GM12878 (cell line): ENCODE data around the gene FCER1G. TPM values are rescaled to one million over a fixed set of nuclear protein-coding genes. Genes with fewer than 3 reads are reported as not detected.

ENCODE experiments used
- ATAC-seq: fragments of 200-7000 bp; cut with Tn5 transposase; 3 replicates; pipeline ENCODE4 v1.9.1; 2020; ENCODE audit warnings: mild to moderate bottlenecking, moderate library complexity
- BruUV-seq: library from RNA; stranded (reverse); fragments of 400-500 nt; replicated peaks from 2 replicates; lab custom pipeline; 2021; lab: Mats Ljungman, UMichigan
- CTCF ChIA-PET: fragments of 300-600 bp; sonication (Branson Sonifier 250); formaldehyde crosslinking; extraction: SDS; loops from one replicate; lab custom pipeline; 2021; ENCODE audit warnings: inconsistent platforms; lab: Yijun Ruan, JAX
- POLR2A ChIA-PET: fragments of 350-600 bp; formaldehyde crosslinking; extraction: SDS; loops from one replicate; lab custom pipeline; 2021; ENCODE audit warnings: inconsistent platforms; lab: Charles Lee
- RAD21 ChIA-PET: fragments of 300-600 bp; sonication (Branson Sonifier 250); formaldehyde crosslinking; loops from one replicate; lab custom pipeline; 2023; ENCODE audit warnings: antibody characterized with exemption; ENCODE audit not compliant: unreplicated experiment; lab: Charles Lee
- SMC1A ChIA-PET: fragments of 300-600 bp; sonication (Branson Sonifier 250); formaldehyde crosslinking; loops from one replicate; lab custom pipeline; 2023; ENCODE audit not compliant: unreplicated experiment, uncharacterized antibody; lab: Charles Lee
- DNase-seq: peaks from one replicate; pipeline ENCODE4 v3.0.0-alpha.2; 2011; ENCODE audit warnings: low read depth, low spot score
- FAIRE-seq: peaks from 3 replicates; lab custom pipeline; 2011; peaks lifted over from hg19 to GRCh38; lab: Jason Lieb, UNC
- H2AFZ ChIP-seq: 2 replicates; pipeline ENCODE4 v1.6.0; 2011; ENCODE audit warnings: low read depth, low read length, control low read depth; ENCODE audit not compliant: control insufficient read depth
- H3K27ac ChIP-seq: 2 replicates; pipeline ENCODE4 v1.5.1; 2011; ENCODE audit warnings: control low read depth; ENCODE audit not compliant: control insufficient read depth, insufficient read depth
- H3K27me3 ChIP-seq, 2 experiments: replicated peaks in 1 of 2; 2 replicates each; pipeline versions ENCODE4 v1.6.0 to v1.6.1; 2011; ENCODE audit warnings: low read length in 1 of 2; ENCODE audit not compliant: control insufficient read depth in 2 of 2, insufficient read depth in 2 of 2
- H3K36me3 ChIP-seq, 2 experiments: 2 replicates each; pipeline ENCODE4 v1.5.1; 2011; ENCODE audit warnings: low read length in 1 of 2; ENCODE audit not compliant: control insufficient read depth in 2 of 2, insufficient read depth in 2 of 2
- H3K4me1 ChIP-seq: 2 replicates; pipeline ENCODE4 v1.6.1; 2011; ENCODE audit warnings: mild to moderate bottlenecking, low read length, moderate library complexity, mixed read lengths; ENCODE audit not compliant: control insufficient read depth, insufficient read depth
- H3K4me2 ChIP-seq: 2 replicates; pipeline ENCODE4 v1.6.0; 2011; ENCODE audit warnings: control low read depth; ENCODE audit not compliant: control insufficient read depth, insufficient read depth
- H3K4me3 ChIP-seq: fragments of 200-600 bp; sonication (generic); 2 replicates; pipeline ENCODE4 v1.5.1; 2016
- H3K79me2 ChIP-seq: 2 replicates; pipeline ENCODE4 v1.6.0; 2011; ENCODE audit warnings: low read length; ENCODE audit not compliant: control insufficient read depth, insufficient read depth
- H3K9ac ChIP-seq: 2 replicates; pipeline ENCODE4 v1.8.0; 2011; ENCODE audit warnings: low read length, control low read depth, mixed read lengths; ENCODE audit not compliant: control insufficient read depth, insufficient read depth
- H3K9me3 ChIP-seq: replicated peaks from 3 replicates; pipeline ENCODE4 v1.5.1; 2011; ENCODE audit warnings: mild to moderate bottlenecking, low read length; ENCODE audit not compliant: control insufficient read depth, insufficient read depth
- H4K20me1 ChIP-seq: 2 replicates; pipeline ENCODE4 v1.6.0; 2011; ENCODE audit not compliant: control insufficient read depth, insufficient read depth
- CBFB ChIP-seq: IDR thresholded peaks from 2 replicates; pipeline ENCODE4 v1.6.1; 2016; ENCODE audit warnings: antibody characterized with exemption, low read depth
- CBX3 ChIP-seq: fragments of 200-600 bp; sonication (generic); IDR thresholded peaks from 2 replicates; pipeline ENCODE4 v1.6.1; 2016; ENCODE audit warnings: low read depth, borderline replicate concordance
- CHD1 ChIP-seq: IDR thresholded peaks from 2 replicates; pipeline ENCODE4 v1.6.1; 2012; ENCODE audit warnings: low read depth, low read length, improper control_type of control experiment
- FOXK2 ChIP-seq: fragments of 450-650 bp; IDR thresholded peaks from 2 replicates; pipeline ENCODE4 v1.6.1; 2017; ENCODE audit warnings: mild to moderate bottlenecking, moderate library complexity
- IRF4 ChIP-seq: IDR thresholded peaks from 2 replicates; pipeline ENCODE4 v1.6.1; 2011; ENCODE audit warnings: low read depth, low read length
- LARP7 ChIP-seq: fragments of 450-650 bp; IDR thresholded peaks from 2 replicates; pipeline ENCODE4 v1.6.1; 2017; ENCODE audit warnings: mild to moderate bottlenecking
- MTA3 ChIP-seq: IDR thresholded peaks from 2 replicates; pipeline ENCODE4 v1.6.1; 2012; ENCODE audit warnings: low read length, inconsistent platforms, borderline replicate concordance
- MYB ChIP-seq: fragments of 150-350 bp; IDR thresholded peaks from 2 replicates; pipeline ENCODE4 v1.6.1; 2014; ENCODE audit warnings: mild to moderate bottlenecking, low read depth, low read length, borderline replicate concordance
- PBX3 ChIP-seq: IDR thresholded peaks from 2 replicates; pipeline ENCODE4 v1.6.1; 2011; ENCODE audit warnings: mild to moderate bottlenecking, low read depth, low read length, moderate library complexity; ENCODE audit not compliant: insufficient replicate concordance
- RBBP5 ChIP-seq: fragments of 200-600 bp; sonication (generic); conservative IDR thresholded peaks from 2 replicates; pipeline ENCODE4 v1.6.1; 2016
- SIX5 ChIP-seq: IDR thresholded peaks from 2 replicates; pipeline ENCODE4 v1.6.1; 2011; ENCODE audit warnings: mild to moderate bottlenecking, low read depth, low read length, moderate library complexity; ENCODE audit not compliant: severe bottlenecking
- WRNIP1 ChIP-seq: IDR thresholded peaks from 2 replicates; pipeline ENCODE4 v1.6.1; 2011; ENCODE audit warnings: low read depth, low read length, improper control_type of control experiment, borderline replicate concordance
- ZBED1 ChIP-seq: IDR thresholded peaks from 2 replicates; pipeline ENCODE4 v1.6.1; 2016; ENCODE audit warnings: borderline replicate concordance
- ZSCAN29 ChIP-seq: fragments of 450-650 bp; IDR thresholded peaks from 2 replicates; pipeline ENCODE4 v1.6.1; 2017; ENCODE audit warnings: mild to moderate bottlenecking, moderate library complexity
- WGBS: methylation state at CpG from one replicate; pipeline ENCODE4 v1.1.6; 2016; ENCODE audit warnings: low lambda C conversion rate; ENCODE audit not compliant: insufficient replicate concordance, insufficient coverage; ENCODE audit errors: missing lambda C conversion rate; 5-methylcytosine and 5-hydroxymethylcytosine counted together
- in situ Hi-C: fragments of 300-500 bp; cut with MboI; formaldehyde crosslinking; loops from 9 replicates; pipeline ENCODE4 v1.14.3; 2018; ENCODE audit warnings: mixed read lengths
- intact Hi-C: fragments of 100-400 bp; cut with micrococcal nuclease; formaldehyde crosslinking; loops from one replicate; pipeline ENCODE4 v1.14.2; 2022; ENCODE audit not compliant: unreplicated experiment
- polyA plus RNA-seq, 11 experiments: library from polyadenylated mRNA; depleted of rRNA in 4 of 11; unstranded in 6 of 11; stranded (reverse) in 5 of 11; fragments of >200 nt; fragmentation: Nextera tagmentation in 4 of 11; fragmentation: Illumina TruSeq in 1 of 11; extraction: Ambion mirVana in 4 of 11; extraction: Trizol in 1 of 11; gene quantifications; 1 replicate in 1 of 11; 2 replicates in 10 of 11; pipeline versions ENCODE4 v1.2.1 to v1.2.3, GENCODE V29; 2011 to 2016; ENCODE audit warnings: inconsistent platforms in 2 of 11, missing spikeins in 2 of 11, low read depth in 1 of 11
- total RNA-seq, 4 experiments: library from RNA; depleted of rRNA in 3 of 4; stranded (reverse); fragments of >200 nt in 3 of 4; fragmentation: Illumina TruSeq in 1 of 4; extraction: Trizol in 1 of 4; gene quantifications; 2 replicates each; pipeline versions ENCODE4 v1.2.1 to v1.2.3, GENCODE V29; 2013 to 2021
- TF ChIP-seq, protein P1 (sequence below): IDR thresholded peaks from 2 replicates; pipeline ENCODE4 v1.6.1; 2012; ENCODE audit warnings: low read depth, low read length, improper control_type of control experiment
- TF ChIP-seq, protein P2 (sequence below): fragments of 450-650 bp; IDR thresholded peaks from 2 replicates; pipeline ENCODE4 v1.6.1; 2017; ENCODE audit warnings: mild to moderate bottlenecking, moderate library complexity

The FCER1G gene
- total and polyA plus RNA-seq, 10 of the 15 experiments (the other 5 are each of a cell fraction or from before 2014, with no cell fraction given) = 0.40 to 1.9 (median 0.89) TPM

DNA sequence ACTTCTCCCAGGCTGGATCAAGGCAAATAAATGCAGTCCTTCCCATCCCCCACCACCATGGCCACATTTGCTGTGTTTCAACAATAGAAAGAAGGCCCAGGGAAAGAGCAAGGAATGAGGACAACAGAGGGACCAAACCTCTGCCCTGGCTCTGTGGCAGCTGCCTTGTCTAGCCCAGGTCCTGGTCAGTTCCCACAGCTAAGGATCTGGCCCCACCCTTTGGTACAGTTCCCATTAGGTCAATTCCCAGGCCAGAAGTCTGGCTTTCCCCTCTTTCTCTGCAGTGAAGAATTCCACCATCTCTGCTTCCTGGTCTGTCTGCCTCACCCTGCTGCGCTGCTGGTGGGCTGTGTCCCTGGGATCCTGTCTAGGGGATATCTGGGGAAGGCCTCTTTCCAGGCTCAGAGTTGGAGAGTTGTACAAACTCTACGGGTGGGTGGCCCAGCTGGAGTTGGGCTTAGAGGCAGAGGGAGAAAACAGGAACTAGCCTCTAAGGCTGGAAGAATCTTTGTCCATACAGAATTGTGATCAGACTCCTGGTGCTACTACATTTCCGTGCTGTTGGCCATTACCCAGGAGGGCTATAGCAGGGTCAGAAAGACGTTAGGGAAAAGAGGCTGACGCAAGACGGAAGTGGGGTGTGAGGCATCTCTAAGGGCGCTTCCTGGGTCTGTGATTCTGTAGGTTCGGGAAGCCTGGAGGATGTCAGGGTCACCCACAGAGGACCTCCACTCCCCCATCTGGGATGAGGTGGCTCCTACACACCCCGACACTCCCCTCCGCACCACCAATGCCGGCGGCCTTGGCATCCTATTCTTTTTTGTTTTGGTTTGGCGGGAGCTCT is 13.9 kb upstream of the FCER1G start:
- 80% methylated on average over 13 of the region's 13 CpGs for WGBS
- H3K9ac ChIP-seq = peak overlapping the region; percentile 94; the same call in 1 of the 2 replicates
- H3K9me3 ChIP-seq = no peaks in the 10 kb centered on the region
- RAD21 ChIA-PET = interaction anchor here (1.0 to 6.6 kb wide), 9 partner anchors 10 to 182 kb away, joined by 3 to 72 read pairs (median 8); partner anchors contain the start of genes CFAP126, PPOX and TOMM40L
- peaks cover 20% of the 10 kb centered on the region for H3K79me2 ChIP-seq
- H3K27me3 ChIP-seq = no peaks in the 10 kb centered on the region
- FAIRE-seq = no peak
- peak overlapping the region; percentile 86 for H3K27ac ChIP-seq
- peaks cover 0 to 1% of the 10 kb centered on the region in 2 experiments; a peak in 1 of 4 replicates for H3K36me3 ChIP-seq
- intact Hi-C loops (no loop called here), in situ Hi-C loops (no loop called here)
- ATAC-seq = no peak
- peak overlapping the region; percentile 64 for H3K4me3 ChIP-seq
- POLR2A ChIA-PET = interaction anchor here (0.5 to 3.0 kb wide), 12 partner anchors 10 to 191 kb away, joined by 3 to 24 read pairs (median 6); partner anchors contain the start of genes B4GALT3, CFAP126, FCER1G and PPOX
- SMC1A ChIA-PET = interaction anchor here (0.6 to 8.1 kb wide), 15 partner anchors 8 to 181 kb away, joined by 3 to 66 read pairs (median 6); partner anchors contain the start of genes CFAP126, PPOX, SDHC and TOMM40L
- CTCF ChIA-PET = interaction anchor here (0.9 to 13.6 kb wide), 15 partner anchors 9 to 188 kb away, joined by 3 to 385 read pairs (median 12); partner anchors contain the start of genes APOA2, FCER1G, PPOX and TOMM40L
- no peak for DNase-seq
- peaks cover 21% of the 10 kb centered on the region for H3K4me1 ChIP-seq
- H4K20me1 ChIP-seq = no peaks in the 10 kb centered on the region
- peak overlapping the region; percentile 95 for H3K4me2 ChIP-seq
- BruUV-seq = TSS peak; percentile 99
- peak overlapping the region; percentile 40 for H2AFZ ChIP-seq
- TF ChIP-seq ZBED1 (no peak), LARP7 (no peak), MYB (no peak), IRF4 (no peak), SIX5 (no peak), FOXK2 (no peak), ZSCAN29 (no peak), PBX3 (no peak), CBX3 (no peak), CBFB (no peak), WRNIP1 (no peak), CHD1 (no peak), MTA3 (no peak), RBBP5 (no peak)
- TF ChIP-seq, protein P1, sequence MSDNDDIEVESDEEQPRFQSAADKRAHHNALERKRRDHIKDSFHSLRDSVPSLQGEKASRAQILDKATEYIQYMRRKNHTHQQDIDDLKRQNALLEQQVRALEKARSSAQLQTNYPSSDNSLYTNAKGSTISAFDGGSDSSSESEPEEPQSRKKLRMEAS = no peak
- TF ChIP-seq, protein P2, sequence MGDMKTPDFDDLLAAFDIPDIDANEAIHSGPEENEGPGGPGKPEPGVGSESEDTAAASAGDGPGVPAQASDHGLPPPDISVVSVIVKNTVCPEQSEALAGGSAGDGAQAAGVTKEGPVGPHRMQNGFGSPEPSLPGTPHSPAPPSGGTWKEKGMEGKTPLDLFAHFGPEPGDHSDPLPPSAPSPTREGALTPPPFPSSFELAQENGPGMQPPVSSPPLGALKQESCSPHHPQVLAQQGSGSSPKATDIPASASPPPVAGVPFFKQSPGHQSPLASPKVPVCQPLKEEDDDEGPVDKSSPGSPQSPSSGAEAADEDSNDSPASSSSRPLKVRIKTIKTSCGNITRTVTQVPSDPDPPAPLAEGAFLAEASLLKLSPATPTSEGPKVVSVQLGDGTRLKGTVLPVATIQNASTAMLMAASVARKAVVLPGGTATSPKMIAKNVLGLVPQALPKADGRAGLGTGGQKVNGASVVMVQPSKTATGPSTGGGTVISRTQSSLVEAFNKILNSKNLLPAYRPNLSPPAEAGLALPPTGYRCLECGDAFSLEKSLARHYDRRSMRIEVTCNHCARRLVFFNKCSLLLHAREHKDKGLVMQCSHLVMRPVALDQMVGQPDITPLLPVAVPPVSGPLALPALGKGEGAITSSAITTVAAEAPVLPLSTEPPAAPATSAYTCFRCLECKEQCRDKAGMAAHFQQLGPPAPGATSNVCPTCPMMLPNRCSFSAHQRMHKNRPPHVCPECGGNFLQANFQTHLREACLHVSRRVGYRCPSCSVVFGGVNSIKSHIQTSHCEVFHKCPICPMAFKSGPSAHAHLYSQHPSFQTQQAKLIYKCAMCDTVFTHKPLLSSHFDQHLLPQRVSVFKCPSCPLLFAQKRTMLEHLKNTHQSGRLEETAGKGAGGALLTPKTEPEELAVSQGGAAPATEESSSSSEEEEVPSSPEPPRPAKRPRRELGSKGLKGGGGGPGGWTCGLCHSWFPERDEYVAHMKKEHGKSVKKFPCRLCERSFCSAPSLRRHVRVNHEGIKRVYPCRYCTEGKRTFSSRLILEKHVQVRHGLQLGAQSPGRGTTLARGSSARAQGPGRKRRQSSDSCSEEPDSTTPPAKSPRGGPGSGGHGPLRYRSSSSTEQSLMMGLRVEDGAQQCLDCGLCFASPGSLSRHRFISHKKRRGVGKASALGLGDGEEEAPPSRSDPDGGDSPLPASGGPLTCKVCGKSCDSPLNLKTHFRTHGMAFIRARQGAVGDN = no peak
